Activated CD8-positive, alpha-beta memory T cell treated with anti-CD3 and anti-CD28 coated beads, Interleukin-2, amount 50 U/mL, for 1 hour (primary cell): ENCODE measurements around the gene DPCD.
"Not testable (repeated sequence)": the region's sequence is repeated elsewhere in the genome, so short reads cannot be mapped to it uniquely, and the experiment has no call there.

Experiments
- DNase-seq: peaks from one replicate; pipeline ENCODE4 v3.0.0-alpha.2; 2020; ENCODE audit errors: extremely low read depth

The DPCD gene

GRCh38 chr10:101585841-101586240 is 2.3 kb upstream of the DPCD start:
- DNase-seq, result no peak

- DNase-seq, result no peak
These were observed 758 bp downstream of the DPCD start for GRCh38 chr10:101588879-101589278.

DNA sequence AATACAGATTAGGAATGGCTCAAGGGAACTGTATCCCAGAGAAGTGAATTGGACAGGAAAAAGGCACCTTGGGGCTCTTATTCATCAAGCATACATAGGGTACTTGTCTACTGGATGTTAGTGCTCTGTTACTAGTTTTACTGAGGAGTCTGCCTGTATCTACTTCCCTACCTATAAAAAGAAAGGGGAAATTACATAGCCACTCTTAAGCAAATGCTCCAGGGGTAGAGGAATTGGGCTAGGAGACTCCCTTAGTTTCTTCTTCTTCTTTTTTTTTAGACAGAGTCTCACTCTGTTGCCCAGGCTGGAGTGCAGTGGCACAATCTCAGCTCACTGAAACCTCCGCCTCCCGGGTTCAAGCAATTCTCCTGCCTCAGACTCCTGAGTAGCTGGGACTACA is 5.2 kb downstream of the DPCD start:
- not testable (repeated sequence) for DNase-seq

- DNase-seq, result no peak
These were observed 7.7 kb downstream of the DPCD start for GRCh38 chr10:101595591-101596433.

- no peak for DNase-seq
These were observed 9.2 kb downstream of the DPCD start for GRCh38 chr10:101597091-101597900.

DNA sequence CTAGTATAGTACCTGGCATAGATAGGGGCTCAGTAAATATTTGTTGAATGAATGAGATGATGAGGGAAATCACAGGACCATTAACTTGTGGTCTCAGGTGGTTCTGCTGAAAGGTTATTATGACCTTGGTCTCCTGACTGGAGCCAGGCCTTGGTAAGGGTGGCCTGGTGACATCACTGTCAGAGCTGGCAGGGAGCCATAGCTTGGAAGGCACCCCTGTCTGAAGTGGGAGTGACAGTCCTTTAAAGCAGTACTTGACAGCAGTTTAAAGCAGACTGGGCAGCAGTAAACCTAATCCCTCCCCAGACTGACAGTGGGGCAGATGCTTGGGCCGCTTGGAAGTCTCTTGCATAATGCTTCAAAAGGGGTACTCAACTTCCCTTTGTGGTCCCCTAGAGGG is 13.4 kb downstream of the DPCD start:
- DNase-seq, result no peak

GRCh38 chr10:101602761-101603398 is 14.8 kb downstream of the DPCD start:
- no peak for DNase-seq

DNA sequence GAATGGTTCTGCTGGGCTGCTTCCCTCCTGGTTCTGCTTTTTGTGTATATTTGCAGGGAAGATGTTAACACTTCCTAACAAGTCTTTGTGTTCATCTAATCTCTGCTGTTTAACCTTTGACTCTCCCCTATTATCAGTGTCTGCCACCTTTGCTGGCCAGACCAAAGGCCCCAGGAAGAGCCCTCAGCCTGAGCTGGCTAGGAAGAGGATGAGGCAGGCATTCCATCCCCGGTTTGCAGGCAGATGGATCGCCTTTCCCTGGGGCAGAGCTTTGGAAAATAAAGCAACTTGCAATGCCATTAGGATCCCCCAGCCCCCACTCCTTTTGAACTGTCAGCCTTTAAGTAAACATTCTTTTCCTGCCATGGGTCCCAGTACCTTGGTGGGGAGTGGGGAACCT is 19.0 kb downstream of the DPCD start:
- no peak for DNase-seq

DNA sequence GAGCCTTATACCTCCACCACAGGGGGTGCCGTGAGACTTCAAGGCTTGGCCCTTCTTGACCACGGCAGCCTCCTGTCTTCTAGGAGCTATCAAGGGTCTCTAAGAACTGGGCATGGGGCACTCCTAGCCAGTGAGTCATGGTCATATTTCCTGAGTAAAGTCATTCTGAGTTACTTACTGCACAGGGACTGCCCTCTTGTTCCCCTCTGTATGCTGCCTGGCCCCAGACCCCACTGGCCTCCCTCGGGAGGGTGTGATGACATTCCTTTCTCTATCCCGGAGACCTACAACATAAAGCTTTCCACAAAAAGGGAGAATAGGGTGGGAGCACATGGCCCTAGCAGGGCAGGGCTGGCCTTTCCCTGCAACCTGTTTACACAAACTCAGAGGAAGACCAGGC is 21.4 kb downstream of the DPCD start:
- no peak for DNase-seq

DNA sequence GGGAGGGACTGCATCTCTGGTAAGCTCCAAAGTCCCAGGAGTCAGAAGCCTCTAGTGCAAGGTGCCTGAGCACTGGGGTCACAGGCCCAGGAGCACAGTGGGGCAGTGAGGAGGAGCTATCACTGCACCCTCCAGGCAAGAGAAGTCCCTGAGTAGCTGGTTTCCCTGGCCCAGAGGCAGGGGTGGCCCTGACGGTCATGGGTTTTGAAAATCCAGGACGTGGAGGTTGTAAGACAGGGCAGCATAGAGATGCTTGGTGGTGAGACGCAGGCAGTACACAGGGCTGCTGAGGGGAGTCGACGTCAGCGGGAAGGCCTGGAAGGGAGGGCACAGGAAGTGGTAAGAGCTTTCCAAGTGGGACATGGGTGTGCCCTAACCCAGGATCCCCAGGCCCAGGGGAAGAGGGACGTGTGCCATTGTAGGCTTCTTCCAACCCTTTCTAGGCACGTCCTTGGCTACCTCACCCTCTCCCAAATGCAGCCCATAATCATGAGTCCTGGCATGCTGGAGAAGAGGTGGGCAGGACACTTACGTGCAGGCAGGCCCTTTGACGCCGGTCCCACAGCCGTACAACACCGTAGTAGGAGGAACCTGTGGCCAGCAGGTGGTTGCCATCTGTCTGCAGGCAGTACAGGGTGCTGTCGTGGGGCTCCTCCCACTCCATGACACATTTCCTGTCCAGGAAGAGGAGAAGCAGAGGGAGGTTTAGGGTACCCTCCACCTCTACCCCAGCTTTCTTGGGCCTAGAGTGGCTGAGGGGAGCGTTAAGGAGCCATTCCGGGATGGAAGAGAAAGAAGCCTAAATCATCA is 23.2 kb downstream of the DPCD start:
- no peak for DNase-seq

DNA sequence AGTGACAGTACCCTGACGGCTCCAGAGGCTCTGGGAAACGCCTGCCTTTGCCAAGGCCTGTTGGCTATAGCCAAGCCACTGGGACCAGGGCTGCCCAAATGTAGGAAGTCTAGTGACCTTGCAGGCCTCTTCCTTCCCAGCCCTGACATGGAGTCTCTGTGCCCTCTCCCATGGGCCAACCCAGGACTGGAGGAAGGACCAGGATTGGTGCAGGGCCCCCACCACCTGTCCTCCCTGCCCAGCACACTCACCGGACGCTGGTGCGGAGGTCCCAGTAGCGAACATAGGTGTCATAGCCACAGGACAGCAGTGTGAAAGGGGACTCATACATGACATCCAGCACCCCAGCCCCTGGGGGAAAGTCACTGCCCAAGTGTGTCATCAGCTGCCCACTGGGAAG is 24.0 kb downstream of the DPCD start:
- DNase-seq, result no peak

DNA sequence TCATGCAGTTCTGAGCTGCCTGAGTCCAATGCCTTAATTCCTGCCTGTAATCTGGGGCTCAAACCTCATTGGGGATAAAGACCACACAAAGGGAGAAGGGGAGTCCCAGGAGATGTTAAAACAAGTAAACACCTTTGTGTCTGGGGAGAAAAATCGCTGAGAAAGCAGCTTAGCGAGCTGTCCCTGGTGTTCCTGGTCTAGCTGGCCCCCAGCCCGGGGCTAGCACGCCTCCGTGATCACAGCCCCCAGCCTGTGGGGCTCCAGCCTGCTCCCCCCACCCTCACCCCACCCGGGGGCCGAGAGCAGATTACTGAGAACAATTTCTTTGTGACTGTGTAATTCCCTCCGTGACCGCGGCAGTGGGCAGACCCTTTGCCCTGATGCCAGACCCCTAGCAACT is 24.8 kb downstream of the DPCD start:
- no peak for DNase-seq

- no peak for DNase-seq
These were observed 25.5 kb downstream of the DPCD start for GRCh38 chr10:101613646-101614045.

DNA sequence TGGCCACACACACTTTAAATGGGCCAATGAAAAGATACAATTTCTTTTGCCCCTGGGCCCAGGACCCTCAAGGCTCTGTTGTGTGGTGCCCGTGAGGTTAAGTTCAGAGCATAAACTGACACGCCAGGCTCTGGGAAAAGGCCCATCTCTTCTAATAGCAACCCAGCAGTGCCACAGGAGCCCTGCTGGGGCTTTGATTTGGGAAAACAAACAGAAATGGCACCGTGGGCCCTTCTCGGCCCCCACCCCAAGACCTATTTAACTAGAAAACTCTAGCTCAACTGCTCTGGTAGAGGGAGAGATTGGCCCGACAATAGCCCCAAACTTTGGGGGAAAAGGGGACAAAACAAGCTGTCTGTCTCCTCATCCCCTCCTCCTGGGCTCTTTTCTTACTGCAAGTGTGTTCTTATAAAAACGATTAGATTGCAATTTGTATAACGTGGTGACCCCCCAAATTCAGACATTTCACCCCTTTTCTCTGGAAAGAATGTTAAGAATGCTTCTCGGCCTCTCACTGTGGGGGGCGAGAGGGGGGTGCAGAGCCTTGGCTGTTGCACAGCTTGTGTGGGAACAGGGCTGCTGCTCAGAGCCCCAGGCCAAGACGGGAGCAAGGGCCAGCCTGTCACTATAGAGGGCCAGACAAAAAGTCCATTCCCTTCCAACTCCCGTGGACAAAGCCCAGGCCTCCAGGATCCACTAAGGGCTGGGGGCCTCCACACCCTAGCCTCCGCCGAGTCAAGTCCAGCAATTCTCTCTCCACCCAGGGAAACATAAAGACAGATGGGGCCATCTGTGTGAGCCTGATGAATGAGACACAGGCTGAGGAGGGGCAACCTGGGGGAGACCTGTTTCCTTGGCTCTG is 26.8 kb downstream of the DPCD start:
- no peak for DNase-seq

DNA sequence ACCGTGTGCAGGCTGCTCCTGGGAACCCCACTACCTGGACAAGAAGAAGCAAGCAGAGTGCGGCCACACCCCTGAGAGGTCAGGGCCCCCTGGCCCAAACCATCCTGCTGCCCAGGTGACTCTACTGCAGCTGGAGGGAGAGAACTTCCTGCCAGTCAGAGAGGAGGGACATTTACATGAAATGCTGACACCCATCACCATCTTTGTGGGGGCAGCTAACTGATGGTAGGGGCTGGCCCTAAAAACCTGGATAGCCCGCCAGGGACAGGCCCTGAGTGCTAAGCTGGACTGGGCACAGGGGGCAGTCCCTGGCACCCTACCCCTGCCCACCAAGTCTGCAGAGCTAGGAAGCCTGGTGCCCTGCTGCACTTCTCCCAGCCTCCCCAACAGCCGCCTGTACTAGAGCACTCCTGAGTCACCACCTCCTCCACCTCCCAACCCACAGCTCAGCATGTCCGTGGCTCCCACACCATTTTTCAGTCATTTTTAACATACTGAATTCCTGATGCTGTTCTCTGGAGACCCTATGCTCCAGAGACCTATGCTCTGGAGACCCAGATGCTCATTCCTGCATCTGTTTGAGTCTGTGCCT is 27.5 kb downstream of the DPCD start:
- no peak for DNase-seq

- no peak for DNase-seq
These were observed 28.4 kb downstream of the DPCD start for GRCh38 chr10:101616415-101617101.

GRCh38 chr10:101617102-101617823 is 29.1 kb downstream of the DPCD start:
- no peak for DNase-seq

GRCh38 chr10:101617824-101618568 is 29.9 kb downstream of the DPCD start:
- DNase-seq, result no peak
